ENCODE data around the gene C16orf92. TPM values are rescaled to one million over a fixed set of nuclear protein-coding genes. Genes with fewer than 3 reads are reported as not detected.

The C16orf92 gene
- total and polyA plus RNA-seq, 2 of the 13 experiments (the other 11 are each of a cell fraction or from before 2014, with no cell fraction given): not detected

DNA sequence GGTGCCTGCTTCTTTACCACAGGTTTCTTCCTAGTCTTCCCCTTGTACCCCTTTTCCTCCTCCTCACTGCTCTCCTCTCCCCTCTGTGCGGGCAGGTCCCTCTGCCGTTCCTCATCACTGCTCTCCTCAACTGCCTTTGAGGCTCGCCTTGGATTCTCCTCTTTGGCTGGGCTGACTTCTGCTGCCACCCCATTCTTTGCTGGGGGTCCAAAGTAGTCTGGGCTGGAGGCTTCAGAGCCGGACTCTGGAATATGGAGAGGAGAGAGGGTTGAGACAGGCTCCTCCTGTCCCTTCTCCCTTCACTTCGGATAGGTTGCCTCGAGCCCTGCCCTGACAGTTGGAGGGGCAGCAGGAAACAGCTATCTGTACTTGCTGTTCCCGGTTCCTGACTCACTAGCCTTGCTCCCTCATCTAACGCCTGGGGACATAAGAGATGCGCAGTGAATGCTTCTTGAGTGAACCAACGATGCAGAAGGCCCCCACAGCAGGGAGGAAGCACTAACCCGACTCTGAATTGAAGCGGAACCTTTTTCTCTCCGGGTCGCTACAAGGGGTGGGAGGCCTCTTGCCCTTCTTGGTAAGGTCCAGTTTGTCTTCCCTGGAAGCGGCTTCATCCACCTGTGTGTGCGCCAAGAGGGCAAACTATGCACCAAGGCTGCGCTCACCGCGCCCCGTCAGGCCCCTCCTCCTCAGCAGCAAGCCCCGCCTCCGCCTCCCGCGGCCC lies 28.2 kb upstream of the C16orf92 start (continued):
- TF ChIP-seq, protein P1, sequence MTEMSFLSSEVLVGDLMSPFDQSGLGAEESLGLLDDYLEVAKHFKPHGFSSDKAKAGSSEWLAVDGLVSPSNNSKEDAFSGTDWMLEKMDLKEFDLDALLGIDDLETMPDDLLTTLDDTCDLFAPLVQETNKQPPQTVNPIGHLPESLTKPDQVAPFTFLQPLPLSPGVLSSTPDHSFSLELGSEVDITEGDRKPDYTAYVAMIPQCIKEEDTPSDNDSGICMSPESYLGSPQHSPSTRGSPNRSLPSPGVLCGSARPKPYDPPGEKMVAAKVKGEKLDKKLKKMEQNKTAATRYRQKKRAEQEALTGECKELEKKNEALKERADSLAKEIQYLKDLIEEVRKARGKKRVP (CRISPR knock-in tag; IDR thresholded peaks at IDR 0.05): no peak
- no peak for TF ChIP-seq ASH2L (IDR thresholded peaks at IDR 0.05; ENCODE audit: insufficient read length, low read depth, low read length)
- TF ChIP-seq, protein P2, sequence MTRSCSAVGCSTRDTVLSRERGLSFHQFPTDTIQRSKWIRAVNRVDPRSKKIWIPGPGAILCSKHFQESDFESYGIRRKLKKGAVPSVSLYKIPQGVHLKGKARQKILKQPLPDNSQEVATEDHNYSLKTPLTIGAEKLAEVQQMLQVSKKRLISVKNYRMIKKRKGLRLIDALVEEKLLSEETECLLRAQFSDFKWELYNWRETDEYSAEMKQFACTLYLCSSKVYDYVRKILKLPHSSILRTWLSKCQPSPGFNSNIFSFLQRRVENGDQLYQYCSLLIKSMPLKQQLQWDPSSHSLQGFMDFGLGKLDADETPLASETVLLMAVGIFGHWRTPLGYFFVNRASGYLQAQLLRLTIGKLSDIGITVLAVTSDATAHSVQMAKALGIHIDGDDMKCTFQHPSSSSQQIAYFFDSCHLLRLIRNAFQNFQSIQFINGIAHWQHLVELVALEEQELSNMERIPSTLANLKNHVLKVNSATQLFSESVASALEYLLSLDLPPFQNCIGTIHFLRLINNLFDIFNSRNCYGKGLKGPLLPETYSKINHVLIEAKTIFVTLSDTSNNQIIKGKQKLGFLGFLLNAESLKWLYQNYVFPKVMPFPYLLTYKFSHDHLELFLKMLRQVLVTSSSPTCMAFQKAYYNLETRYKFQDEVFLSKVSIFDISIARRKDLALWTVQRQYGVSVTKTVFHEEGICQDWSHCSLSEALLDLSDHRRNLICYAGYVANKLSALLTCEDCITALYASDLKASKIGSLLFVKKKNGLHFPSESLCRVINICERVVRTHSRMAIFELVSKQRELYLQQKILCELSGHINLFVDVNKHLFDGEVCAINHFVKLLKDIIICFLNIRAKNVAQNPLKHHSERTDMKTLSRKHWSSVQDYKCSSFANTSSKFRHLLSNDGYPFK (CRISPR knock-in tag; IDR thresholded peaks at IDR 0.05; ENCODE audit: borderline replicate concordance): no peak
- TF ChIP-seq PAWR (CRISPR knock-in tag; IDR thresholded peaks at IDR 0.05; ENCODE audit: borderline replicate concordance): 0 out of 2 replicates have a peak, but pooled peaks have one; percentile 89
- no peak for TF ChIP-seq ZNF781 (CRISPR knock-in tag; IDR thresholded peaks at IDR 0.05; ENCODE audit: borderline replicate concordance, not compliant biosample characterization)
- no peak for TF ChIP-seq FOSL2 (CRISPR knock-in tag; IDR thresholded peaks at IDR 0.05)
- no peak for TF ChIP-seq NONO (IDR thresholded peaks at IDR 0.05)
- no peak for TF ChIP-seq NONO (CRISPR knock-in tag; conservative IDR thresholded peaks at IDR 0.05)
- TF ChIP-seq GABPB1 (CRISPR knock-in tag; IDR thresholded peaks at IDR 0.05): no peak
- no peak for TF ChIP-seq ZNF143 (CRISPR knock-in tag; IDR thresholded peaks at IDR 0.05)
